SKM-1 (cell line): ENCODE measurements around the gene TRHDE.
"Not testable (repeated sequence)": the region's sequence is repeated elsewhere in the genome, so short reads cannot be mapped to it uniquely, and the experiment has no call there.

Experiments used
- DNase-seq: peaks from one replicate; lab custom pipeline; 2025; ENCODE audit not compliant: unreplicated experiment; lab: John Stamatoyannopoulos, UW

The TRHDE gene

DNA sequence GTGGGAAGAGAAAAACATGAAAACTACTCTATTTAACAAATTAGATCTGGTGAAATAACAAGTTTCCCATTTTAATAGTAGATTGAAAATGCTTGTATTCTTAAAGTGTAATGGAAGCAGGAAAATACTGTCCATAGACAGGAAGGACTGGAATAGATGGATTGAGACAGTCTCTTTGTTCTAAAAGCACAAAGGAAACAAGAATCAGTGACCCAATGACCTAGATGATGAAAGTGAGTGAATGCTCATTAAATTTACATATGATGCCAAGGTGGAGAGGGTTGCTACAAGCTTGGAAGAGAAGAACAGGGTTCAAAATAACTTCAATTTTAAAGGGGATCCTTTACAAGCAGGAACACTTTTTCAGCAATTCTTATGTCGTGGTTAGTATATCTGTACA is 233.1 kb downstream of the TRHDE start:
- DNase-seq = no peak

DNA sequence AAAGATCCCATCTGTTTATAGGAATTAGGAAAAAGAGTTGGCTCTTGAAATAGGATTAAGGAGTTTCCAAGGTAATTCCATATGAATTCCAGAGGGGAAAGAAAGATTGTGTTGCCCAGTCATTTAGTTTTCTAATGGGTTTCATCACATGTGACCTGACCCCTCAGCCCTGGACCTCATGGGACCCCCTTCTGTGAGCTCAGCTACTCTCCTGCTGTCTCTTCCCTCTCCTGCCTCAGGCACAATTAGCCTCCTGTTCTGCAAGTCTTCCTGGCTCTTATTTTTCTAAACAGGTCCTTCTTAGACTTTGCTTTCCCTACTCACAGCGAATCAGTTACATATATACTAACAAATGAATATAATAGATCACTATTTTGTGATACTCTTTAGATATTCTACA is 237.7 kb downstream of the TRHDE start:
- no peak for DNase-seq

DNA sequence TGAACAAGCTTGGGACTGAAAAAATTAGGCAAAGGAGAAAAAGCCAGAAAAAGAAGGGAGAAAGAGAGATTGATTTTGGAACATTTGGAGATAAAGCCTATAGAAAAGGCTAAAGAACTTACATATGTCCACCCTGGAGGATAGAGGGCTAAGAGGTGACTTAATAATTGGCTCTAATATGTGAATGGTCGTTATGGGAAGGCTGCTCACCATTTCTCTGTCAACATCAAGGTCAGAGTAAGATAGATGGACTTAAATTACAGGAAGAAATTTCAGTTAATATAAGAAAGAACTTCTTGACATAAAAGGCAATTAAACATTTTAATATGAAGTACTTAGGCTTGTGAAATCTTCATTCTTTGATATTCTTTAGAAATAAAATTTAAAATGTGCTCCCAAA is 238.6 kb downstream of the TRHDE start:
- DNase-seq = no peak

DNA sequence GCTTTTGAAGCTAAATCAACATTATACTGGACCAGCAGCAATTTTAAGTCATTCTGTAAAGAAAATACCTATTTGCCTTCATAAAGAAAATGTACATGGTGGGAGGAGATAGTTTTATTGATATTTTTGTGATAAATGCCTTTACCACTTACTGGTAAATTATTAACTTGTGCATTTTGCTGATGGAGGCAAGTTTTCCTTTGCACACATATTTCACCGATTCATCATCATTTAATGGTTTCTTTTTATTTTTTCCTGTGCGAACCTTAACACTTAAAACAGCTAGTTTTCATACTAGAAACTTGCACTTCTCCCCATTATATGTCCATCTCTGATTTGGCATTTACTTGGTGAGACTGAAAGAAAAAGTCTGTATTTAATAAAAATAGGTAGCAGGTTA is 239.3 kb downstream of the TRHDE start:
- DNase-seq = no peak

DNA sequence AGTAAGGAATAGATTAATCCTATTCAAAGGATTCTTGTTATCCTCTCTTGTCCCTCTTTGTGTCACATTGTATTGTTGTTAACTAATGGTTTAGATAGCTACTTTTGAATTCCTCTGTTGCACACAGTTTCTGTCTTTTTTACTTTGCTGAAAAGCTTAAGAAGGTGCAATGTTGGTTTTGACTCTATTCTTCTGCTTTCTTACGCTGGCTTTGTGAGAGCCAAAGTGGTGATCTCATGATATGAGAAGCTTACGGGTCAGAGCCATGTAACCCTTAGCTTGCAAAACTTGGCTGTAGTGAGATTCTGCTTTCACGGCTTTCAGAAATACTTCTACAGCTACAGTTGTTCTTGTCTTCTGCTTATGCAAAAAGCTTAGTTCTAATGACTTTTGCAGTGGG is 239.7 kb downstream of the TRHDE start:
- DNase-seq = no peak

DNA sequence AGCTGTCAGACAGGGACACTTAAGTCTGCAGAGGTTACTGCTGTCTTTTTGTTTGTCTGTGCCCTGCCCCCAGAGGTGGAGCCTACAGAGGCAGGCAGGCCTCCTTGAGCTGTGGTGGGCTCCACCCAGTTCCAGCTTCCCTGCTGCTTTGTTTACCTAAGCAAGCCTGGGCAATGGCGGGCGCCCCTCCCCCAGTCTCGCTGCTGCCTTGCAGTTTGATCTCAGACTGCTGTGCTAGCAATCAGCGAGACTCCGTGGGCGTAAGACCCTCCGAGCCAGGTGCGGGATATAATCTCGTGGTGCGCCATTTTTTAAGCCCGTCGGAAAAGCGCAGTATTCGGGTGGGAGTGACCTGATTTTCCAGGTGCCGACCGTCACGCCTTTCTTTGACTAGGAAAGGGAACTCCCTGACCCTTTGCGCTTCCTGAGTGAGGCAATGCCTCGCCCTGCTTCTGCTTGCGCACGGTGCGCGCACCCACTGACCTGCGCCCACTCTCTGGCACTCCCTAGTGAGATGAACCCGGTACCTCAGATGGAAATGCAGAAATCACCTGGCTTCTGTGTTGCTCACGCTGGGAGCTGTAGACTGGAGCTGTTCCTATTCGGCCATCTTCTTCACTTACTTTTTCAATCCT is 248.0 kb downstream of the TRHDE start:
- DNase-seq = not testable (repeated sequence)

DNA sequence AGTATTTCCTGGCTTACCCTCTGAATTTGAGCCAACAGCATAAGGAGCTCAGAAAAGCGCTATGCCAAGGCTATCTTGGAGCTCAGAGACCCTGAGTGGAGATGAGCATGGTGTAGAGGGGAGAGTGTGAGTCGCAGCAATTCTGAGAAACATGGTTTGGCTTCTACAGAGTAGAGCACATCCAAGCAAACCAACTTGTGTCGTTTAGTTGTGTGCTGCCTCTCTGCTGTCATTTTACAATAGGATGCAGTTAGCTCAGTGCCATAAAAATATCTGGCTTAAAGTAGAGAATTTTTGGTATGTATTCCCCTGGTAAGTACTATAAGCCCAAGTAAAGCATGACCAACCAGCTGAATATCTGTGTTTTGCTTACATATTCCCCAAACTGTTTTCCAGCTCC is 249.2 kb downstream of the TRHDE start:
- no peak for DNase-seq

DNA sequence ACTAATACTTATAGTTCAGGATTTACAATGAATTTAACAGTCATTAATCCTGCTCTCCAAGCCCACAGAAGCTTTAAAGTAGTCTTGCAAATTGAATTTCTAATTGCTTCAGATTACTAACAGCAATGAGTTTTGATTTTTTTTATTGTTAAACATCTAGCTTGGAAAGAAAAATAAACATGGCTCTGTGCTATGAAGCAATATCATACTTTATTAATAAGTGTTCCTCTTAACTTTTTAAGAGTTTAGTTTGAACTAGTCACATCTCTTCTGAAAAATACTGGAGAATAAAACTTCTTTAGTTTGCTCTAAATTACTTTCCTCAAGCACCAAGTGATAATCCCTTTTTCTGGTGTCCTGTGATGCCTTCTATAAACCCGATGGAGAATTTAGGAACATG is 250.2 kb downstream of the TRHDE start:
- no peak for DNase-seq

DNA sequence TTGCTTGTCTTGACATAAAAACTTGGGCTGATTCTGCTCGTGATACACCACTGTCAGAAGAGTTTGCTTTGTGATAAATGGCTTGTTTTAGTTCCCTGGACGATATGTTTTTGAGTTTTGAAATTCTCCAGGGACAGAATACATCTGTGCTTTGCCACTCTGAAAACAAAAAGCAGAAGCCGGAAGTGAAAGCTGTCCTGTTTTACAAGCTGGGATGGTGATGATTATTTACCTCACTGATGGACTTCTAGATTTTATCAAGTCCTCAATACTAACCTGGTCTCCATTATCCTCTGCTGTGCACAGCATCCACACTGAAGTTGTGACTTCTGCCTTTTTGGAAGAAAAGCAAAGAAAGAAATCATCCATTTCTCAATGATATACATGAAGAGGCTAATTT is 251.6 kb downstream of the TRHDE start:
- no peak for DNase-seq

DNA sequence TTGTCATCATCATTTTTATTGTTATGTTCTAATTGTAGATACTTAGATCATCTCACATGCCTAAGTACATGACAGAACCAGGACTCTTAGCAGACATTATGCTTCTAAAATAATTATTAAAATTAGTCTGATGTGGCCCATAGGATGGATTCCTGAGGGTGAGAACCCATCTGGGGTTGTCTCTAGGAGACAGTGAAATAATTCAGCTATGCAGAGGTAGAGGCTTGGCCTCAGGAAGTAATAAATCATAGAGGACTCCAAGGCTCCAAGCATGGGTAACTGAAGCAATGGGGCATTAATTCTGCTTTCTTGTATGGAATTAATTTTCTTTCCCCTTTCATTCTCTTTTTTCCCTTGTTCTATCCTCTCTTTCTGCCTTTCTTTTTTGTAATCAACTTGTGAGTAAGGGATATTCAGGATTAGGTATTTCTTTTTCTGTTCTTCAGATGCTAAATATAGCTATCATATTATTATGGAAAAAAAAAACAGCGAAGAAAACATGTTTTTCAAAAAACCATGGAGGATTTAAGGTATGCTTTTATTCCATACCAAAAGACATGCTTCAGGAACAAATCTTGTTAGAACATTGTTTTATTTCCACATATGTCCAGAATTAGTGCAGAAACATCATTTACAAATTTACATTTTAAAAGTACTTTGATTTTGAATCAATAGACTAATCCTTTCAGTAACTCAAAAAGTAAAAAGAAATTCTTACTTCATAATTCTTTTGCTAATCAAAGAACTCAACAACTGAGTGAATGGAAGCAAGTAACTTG is 263.2 kb downstream of the TRHDE start:
- no peak for DNase-seq

DNA sequence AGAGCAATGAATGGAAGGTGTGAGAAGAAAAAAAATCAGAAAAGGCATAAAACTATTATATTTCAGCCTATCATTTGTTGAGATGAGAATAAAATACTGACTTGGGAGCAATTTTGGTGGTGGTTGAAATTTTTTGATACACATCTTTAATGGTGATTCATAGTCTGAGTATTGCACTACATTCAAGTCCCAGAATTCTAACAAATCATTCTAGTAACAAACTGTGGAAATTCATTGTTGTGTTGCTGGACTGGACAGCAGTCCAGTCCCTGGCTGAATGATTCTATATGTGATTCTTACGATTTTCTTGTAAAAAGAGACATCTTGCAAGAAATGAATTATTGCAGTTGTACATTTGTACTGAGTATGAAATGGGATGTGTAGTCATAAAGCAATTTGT is 268.6 kb downstream of the TRHDE start:
- no peak for DNase-seq

DNA sequence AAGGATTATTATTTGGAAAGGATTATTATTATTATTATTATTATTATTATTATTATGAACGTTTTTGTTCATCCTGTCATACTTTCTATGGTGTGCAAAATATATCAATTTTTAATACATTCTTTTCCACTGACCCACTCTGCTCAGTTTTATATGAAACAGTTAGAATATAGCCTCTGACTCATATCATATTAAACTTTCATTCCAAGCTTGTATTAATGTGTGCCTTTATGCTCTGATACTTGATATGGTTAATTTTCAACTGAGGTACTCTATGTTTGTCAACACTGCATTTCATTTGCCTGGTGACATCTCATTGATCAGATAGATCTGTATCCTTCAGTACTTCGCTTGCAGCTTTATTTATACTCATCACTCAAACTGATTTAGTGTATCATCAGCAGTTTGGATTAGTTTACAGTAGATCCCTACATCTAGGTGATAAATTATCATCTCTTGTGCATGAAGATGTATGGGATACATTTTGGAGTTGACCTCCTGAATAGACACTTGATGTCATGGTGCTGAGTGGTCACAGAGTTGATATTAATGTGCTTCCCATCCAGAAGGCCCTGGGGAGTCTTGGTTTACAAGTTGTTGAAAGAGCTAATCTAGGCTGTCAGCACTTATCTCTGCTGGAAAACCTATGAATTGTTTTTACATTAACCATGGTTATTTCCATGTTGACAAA is 271.8 kb downstream of the TRHDE start:
- no peak for DNase-seq

DNA sequence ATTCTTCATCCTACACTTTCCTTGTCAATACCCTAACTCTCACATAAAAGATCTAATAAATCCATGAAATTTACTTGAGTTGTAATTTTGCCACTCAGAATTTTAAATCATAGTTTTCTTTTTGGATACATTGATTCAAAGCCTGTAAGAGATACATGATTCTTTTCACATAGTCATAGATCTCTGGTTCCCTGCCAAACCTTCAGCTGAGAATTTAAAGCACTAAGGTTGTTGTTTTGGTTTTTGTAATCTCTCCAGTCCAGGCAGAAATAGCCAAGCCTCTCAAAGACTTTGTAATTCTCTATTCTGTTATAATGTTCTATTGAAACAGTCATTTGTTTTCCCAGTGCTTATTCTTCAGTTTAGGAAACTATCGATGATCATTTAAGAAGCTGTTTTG is 273.9 kb downstream of the TRHDE start:
- DNase-seq = no peak

DNA sequence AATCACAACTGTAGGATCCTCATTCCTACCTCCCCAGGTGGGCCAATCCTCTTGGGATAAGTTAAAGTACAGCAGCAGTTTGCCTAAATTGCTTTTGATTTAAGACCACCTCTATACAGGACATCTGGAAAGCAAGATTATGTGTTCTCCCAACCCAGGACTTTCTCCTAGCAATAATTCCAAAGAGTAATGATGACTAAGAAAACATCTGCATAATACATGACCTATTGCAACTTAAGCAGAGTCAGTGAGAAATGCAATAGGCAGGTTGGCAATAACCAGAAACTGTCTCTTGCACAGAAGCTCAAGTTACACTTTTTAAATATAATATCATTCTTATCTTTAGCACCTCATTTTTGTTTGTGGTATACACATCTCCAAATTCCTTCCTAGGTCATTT is 275.4 kb downstream of the TRHDE start:
- no peak for DNase-seq

DNA sequence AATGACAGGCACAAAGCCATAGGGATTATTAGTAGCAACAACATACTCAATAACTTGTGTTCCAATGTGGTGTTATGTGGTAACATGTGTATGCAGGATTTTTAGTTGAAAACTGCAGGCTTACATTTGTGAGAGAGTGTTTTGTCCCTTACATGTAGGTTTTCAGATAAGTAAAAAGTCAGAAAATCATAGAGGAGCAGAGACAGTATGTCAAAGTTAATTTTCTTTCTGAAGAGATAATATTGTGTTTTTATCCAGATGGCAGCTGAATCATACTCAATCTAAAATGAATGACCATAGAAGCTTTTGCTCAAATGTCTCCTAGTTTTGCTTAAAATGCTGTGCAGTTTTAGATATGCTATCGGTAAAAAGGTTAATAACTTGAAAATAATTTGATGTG is 277.0 kb downstream of the TRHDE start:
- no peak for DNase-seq

DNA sequence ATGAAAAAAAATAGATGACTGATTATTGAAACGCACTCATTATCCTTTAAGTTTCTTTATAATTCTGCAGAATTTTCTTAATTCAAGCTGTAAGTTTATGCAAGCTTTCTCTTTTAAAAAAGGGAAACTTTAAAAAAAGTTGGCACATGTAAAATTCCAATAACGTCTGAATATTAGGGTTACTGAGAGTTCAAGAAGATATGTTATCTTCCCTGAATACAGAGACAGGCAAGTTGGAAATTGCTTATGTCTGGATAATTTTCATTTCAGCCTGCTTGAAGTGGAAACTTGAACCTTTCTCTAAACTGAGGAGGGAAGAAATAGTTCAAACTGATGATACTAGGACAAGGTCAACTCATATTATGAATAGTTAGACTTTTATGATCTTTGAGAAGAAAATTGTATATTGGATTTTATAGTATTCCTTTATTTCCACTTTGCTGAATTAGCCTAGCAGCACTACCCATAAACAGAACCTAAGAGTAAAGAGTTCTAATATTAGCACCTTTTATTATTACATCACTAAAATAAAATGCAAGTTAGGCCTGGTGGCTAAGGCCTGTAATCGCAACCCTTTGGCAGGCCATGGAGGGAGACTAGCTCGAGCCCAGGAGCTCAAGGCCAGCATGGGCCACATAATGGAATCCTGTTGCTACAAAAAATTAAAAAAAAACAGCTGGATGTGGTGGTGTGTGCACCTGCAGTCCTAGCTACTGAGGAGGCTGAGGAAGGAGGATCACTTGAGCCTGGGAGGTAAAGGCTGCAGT is 288.0 kb downstream of the TRHDE start:
- DNase-seq = no peak

DNA sequence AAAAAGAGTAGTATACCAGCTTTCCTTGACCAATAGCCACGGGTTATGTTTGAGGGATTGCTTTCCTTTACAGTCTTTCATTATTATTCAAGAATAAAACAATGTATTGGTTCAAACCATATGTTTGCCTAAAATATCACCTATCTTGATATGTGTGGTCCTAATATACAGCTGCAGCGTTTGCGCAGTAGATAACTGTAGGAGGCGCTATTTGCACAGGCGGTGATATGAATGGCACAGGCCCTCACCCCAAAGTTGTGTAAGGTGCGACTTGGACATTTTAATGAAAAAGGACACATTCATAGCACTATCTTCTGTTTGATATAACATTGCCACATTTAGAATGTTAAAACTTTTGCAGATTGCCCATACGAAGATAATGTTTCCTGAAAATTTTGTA is 298.4 kb downstream of the TRHDE start:
- no peak for DNase-seq

DNA sequence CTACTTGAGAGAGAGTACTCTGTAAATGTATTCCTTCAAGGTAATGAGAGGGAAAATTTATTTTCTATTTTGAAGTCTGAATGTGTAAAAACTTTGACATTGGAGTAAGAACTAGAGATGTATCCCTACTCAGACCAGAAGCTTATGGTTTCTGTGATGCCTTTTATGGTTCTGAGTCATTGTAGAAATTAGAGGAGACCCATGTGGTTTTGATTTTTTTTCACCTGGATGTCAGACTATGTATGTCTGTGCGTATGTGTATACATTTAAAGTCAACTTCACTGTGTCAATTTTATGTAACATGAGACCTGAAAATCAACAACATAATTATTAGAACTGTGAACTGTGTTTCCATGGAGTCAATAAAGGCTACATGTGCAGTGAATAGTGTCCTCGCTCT is 302.0 kb downstream of the TRHDE start:
- DNase-seq = no peak

DNA sequence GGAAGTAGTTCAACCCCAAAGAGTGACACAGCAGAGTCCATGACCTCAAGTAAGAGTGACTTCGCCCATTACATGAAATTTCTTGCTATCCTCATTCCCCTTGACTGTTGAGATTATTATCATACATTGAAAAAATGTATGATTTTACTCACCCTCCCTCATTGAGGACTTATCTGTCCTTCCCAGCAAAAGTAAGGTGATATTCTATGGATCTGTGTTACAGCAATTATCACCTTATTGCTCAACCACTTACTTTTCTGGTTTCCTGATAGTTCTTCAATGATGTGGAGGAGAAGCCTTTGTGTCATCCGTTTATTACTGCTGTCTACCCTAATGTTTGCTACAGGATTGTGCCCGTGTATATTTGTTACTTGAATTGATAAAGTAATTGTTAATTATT is 306.2 kb downstream of the TRHDE start:
- DNase-seq = no peak

DNA sequence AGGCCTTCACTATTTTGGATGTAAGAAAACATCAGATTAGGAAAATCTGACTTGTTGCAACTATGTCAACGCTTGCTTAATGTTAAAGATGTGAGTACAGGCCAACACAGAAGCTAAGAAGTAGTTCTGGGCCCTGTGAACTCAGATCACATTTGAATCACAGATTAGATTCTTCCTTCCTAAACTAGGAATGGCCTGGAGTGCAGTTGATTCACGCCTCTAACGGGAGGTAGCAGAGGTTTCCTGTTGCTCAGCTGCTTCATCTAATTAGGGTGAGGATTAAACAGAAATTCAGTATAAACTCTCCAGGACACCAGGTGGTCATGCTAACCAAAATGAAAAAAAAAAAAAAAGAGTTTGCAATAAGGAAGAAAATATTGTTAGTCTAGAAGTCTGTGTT is 314.3 kb downstream of the TRHDE start:
- DNase-seq = no peak

DNA sequence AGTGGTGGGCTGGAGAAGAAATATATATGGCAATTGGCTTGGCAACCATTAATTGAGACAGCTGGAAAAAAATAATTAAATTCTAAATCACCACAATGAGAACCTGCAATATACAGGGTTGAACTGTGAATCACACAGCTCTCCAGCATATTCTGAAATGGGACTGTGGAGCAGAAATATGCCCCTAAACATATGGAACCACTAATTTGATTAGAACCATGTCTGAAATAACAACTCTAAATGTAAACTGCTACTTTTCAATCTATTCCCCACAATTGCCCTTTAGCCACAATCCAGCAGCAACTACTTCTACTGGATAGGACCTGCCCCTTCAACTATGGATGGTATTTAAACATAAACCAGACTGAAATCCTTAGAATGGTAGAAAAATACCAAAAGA is 330.4 kb downstream of the TRHDE start:
- DNase-seq = no peak

DNA sequence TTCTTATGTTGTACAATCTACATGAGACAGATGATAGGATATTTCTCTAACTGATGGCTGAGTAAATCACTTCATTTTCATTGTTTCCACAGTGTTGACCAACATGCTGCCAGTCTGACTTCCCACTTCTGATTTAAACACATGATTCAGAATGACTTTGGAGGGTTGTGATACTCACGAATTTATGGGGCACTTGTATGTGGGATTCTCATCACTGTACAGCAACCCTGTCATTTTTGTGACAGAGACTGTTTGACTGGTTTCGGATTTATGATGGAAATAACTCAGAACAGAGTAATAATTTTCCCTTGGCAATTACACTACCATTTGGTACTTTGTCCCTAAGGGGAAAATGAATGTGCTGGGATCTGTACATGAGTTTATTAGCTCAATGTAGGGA is 333.8 kb downstream of the TRHDE start:
- DNase-seq = no peak
